Gastroesophageal sphincter (tissue), 4 donors: ENCODE measurements around the gene TFF2. TPM values are rescaled to one million over a fixed set of nuclear protein-coding genes. Genes with fewer than 3 reads are reported as not detected.

Experiments used
- ATAC-seq: fragments of 150-250 bp; one replicate; pipeline ENCODE4 v1.9.1; 2016; ENCODE audit warnings: mild to moderate bottlenecking, moderate library complexity
- H3K27ac ChIP-seq, 4 donors: fragments of 200-600 bp; sonication (generic) in 3 of 4; 1 replicate in 3 of 4; 2 replicates in 1 of 4; pipeline ENCODE4 v1.5.1; 2016 to 2019
- H3K27me3 ChIP-seq: fragments of 200-600 bp; sonication (generic); one replicate; pipeline ENCODE4 v1.5.1; 2019
- H3K36me3 ChIP-seq, 2 donors: fragments of 200-600 bp; sonication (generic); one replicate each; pipeline ENCODE4 v1.5.1; 2019; ENCODE audit warnings: control low read depth in 1 of 2
- H3K4me1 ChIP-seq, 3 donors: fragments of 200-600 bp; sonication (generic); 1 replicate in 2 of 3; 2 replicates in 1 of 3; pipeline ENCODE4 v1.5.1; 2016 to 2019; ENCODE audit warnings: control low read depth in 2 of 3
- H3K4me3 ChIP-seq, 2 donors: fragments of 200-600 bp; sonication (generic); one replicate each; pipeline ENCODE4 v1.5.1; 2019; ENCODE audit warnings: mild to moderate bottlenecking in 1 of 2, moderate library complexity in 1 of 2
- H3K9me3 ChIP-seq, 3 donors: fragments of 200-600 bp; sonication (generic); one replicate each; pipeline ENCODE4 v1.5.1; 2017 to 2019; ENCODE audit warnings: control low read depth in 2 of 3
- CTCF ChIP-seq, 4 experiments: fragments of 200-600 bp in 2 of 4; fragments of 450-650 bp in 2 of 4; sonication (generic) in 1 of 4; IDR thresholded peaks; one replicate each; pipeline ENCODE4 v1.5.1; 2017 to 2019; ENCODE audit warnings: antibody characterized with exemption in 4 of 4, mild to moderate bottlenecking in 2 of 4, moderate library complexity in 2 of 4
- EP300 ChIP-seq: sonication (generic); formaldehyde crosslinking; IDR thresholded peaks from one replicate; pipeline ENCODE4 v1.6.1; 2017; ENCODE audit warnings: antibody characterized with exemption, mild to moderate bottlenecking
- POLR2A ChIP-seq, 2 donors: fragments of 450-650 bp; IDR thresholded peaks; one replicate each; pipeline ENCODE4 v1.6.1; 2017; ENCODE audit warnings: antibody characterized with exemption in 2 of 2, mild to moderate bottlenecking in 2 of 2, moderate library complexity in 1 of 2
- POLR2AphosphoS5 ChIP-seq: sonication (generic); formaldehyde crosslinking; IDR thresholded peaks from one replicate; pipeline ENCODE4 v1.6.1; 2017; ENCODE audit warnings: antibody characterized with exemption
- WGBS, 2 donors: methylation state at CpG; one replicate each; pipeline ENCODE4 v1.1.5; 2018; ENCODE audit warnings: low coverage in 1 of 2; 5-methylcytosine and 5-hydroxymethylcytosine counted together
- total RNA-seq, 4 donors: library from RNA; depleted of rRNA; stranded (reverse); fragments of >200 nt; gene quantifications; one replicate each; pipeline ENCODE4 v1.1.0, GENCODE V29; 2016

The TFF2 gene
- total RNA-seq, 4 donors from 2014 or later = not detected

- H3K4me1 ChIP-seq = no peaks in the 10 kb centered on the region
- no peak overlapping the region for H3K4me3 ChIP-seq
- ATAC-seq = no peak
- H3K9me3 ChIP-seq = no peaks in the 10 kb centered on the region
- TF ChIP-seq POLR2AphosphoS5 = no peak
- TF ChIP-seq EP300 = no peak
- TF ChIP-seq POLR2A (IDR thresholded peaks at IDR 0.05) = no peak
- no peak for TF ChIP-seq CTCF (IDR thresholded peaks at IDR 0.05)
- H3K27ac ChIP-seq = no peak overlapping the region
- no peaks in the 10 kb centered on the region for H3K36me3 ChIP-seq
- H3K27me3 ChIP-seq = peaks cover 58% of the 10 kb centered on the region
- 71 to 100% methylated on average over 2 to 7 of the region's 14 CpGs for WGBS, 2 donors
Observed at GRCh38 chr21:42367367-42368165, 16.8 kb upstream of the TFF2 start.

- ATAC-seq = no peak
- no peak within 1 kb of the TSS for H3K27ac ChIP-seq
- TF ChIP-seq POLR2AphosphoS5 (no peak), CTCF (IDR thresholded peaks at IDR 0.05) (no peak), POLR2A (IDR thresholded peaks at IDR 0.05) (no peak), EP300 (no peak)
Observed at GRCh38 chr21:42366292-42367010, 15.7 kb upstream of the TFF2 start, which contains the start of gene TFF1. TSS of gene TFF1 (minus strand) at chr21:42366535. CDS start at chr21:42366495, 40 bp downstream.

GRCh38 chr21:42365770-42366169 is 15.0 kb upstream of the TFF2 start:
- no peak overlapping the region for H3K27ac ChIP-seq
- no peaks in the 10 kb centered on the region for H3K36me3 ChIP-seq
- H3K27me3 ChIP-seq = peaks cover 69% of the 10 kb centered on the region
- TF ChIP-seq CTCF (IDR thresholded peaks at IDR 0.05) (no peak), EP300 (no peak), POLR2AphosphoS5 (no peak), POLR2A (IDR thresholded peaks at IDR 0.05) (no peak)
- no peaks in the 10 kb centered on the region for H3K4me1 ChIP-seq
- no peak for ATAC-seq
- H3K9me3 ChIP-seq = no peaks in the 10 kb centered on the region
- WGBS, 2 donors = 57% methylated on average over 3 of the region's 6 CpGs; no CpG with 5 or more reads in 1 of the 2 donors
- H3K4me3 ChIP-seq = no peak overlapping the region

More at GRCh38 chr21:42366292-42367010, 15.7 kb upstream of the TFF2 start, which contains the start of gene TFF1:
- H3K27me3 ChIP-seq = peaks cover 68% of the 10 kb centered on the region
- no peaks in the 10 kb centered on the region for H3K36me3 ChIP-seq
- no peaks in the 10 kb centered on the region for H3K9me3 ChIP-seq
- H3K4me1 ChIP-seq = no peaks in the 10 kb centered on the region
- 97% methylated on average over 6 of the region's 19 CpGs; no CpG with 5 or more reads in 1 of the 2 donors for WGBS, 2 donors
- no peak within 1 kb of the TSS for H3K4me3 ChIP-seq

- H3K9me3 ChIP-seq = peaks cover 0 to 13% (median 0%) of the 10 kb centered on the region in 3 donors
- WGBS, 2 donors = 41 to 71% methylated on average over 8 to 9 of the region's 13 CpGs
- H3K36me3 ChIP-seq = no peaks in the 10 kb centered on the region
- H3K27ac ChIP-seq = no peak overlapping the region
- no peak for TF ChIP-seq EP300
- no peak for TF ChIP-seq CTCF (IDR thresholded peaks at IDR 0.05)
- TF ChIP-seq POLR2A (IDR thresholded peaks at IDR 0.05) = no peak
- TF ChIP-seq POLR2AphosphoS5 = no peak
- no peak for ATAC-seq
- peaks cover 69% of the 10 kb centered on the region for H3K27me3 ChIP-seq
- no peaks in the 10 kb centered on the region for H3K4me1 ChIP-seq
- no peak overlapping the region for H3K4me3 ChIP-seq
Observed at GRCh38 chr21:42364304-42364865, 13.6 kb upstream of the TFF2 start.
